Measurements from ENCODE around the gene CWC27. TPM values are rescaled to one million over a fixed set of nuclear protein-coding genes. Genes with fewer than 3 reads are reported as not detected.

The CWC27 gene
- total and polyA plus RNA-seq, 2 experiments from 2014 or later, result 16.3 to 51.6 TPM

- H3K36me3 ChIP-seq, result no peaks in the 10 kb centered on the region
- H3K27ac ChIP-seq, result peak overlapping the region; percentile 49
- peaks cover 6% of the 10 kb centered on the region for H3K4me1 ChIP-seq (ENCODE audit: low read depth)
- DNase-seq (ENCODE audit: low read depth in 1 of 2, low spot score in 1 of 2), result no peak
- no peak overlapping the region for H3K4me3 ChIP-seq
- no peaks in the 10 kb centered on the region for H3K27me3 ChIP-seq
- no peak for TF ChIP-seq CTCF (IDR thresholded peaks at IDR 0.05; ENCODE audit: low read depth, low read length)
- no peaks in the 10 kb centered on the region for H3K9me3 ChIP-seq (ENCODE audit: low read depth)
Measured at GRCh38 chr5:65034813-65035209, 266.1 kb downstream of the CWC27 start.

GRCh38 chr5:65035211-65036206 lies 266.8 kb downstream of the CWC27 start:
- Histone ChIP-seq H3K9me3 (ENCODE audit: low read depth) (no peaks in the 10 kb centered on the region), H3K27me3 (no peaks in the 10 kb centered on the region), H3K27ac (peak overlapping the region; percentile 49), H3K4me3 (peak overlapping the region; percentile 34), H3K4me1 (ENCODE audit: low read depth) (no peaks in the 10 kb centered on the region), H3K36me3 (no peaks in the 10 kb centered on the region)
- DNase-seq (ENCODE audit: low read depth in 1 of 2, low spot score in 1 of 2), result peak; percentile 94
- no peak for TF ChIP-seq CTCF (IDR thresholded peaks at IDR 0.05; ENCODE audit: low read depth, low read length)

DNA sequence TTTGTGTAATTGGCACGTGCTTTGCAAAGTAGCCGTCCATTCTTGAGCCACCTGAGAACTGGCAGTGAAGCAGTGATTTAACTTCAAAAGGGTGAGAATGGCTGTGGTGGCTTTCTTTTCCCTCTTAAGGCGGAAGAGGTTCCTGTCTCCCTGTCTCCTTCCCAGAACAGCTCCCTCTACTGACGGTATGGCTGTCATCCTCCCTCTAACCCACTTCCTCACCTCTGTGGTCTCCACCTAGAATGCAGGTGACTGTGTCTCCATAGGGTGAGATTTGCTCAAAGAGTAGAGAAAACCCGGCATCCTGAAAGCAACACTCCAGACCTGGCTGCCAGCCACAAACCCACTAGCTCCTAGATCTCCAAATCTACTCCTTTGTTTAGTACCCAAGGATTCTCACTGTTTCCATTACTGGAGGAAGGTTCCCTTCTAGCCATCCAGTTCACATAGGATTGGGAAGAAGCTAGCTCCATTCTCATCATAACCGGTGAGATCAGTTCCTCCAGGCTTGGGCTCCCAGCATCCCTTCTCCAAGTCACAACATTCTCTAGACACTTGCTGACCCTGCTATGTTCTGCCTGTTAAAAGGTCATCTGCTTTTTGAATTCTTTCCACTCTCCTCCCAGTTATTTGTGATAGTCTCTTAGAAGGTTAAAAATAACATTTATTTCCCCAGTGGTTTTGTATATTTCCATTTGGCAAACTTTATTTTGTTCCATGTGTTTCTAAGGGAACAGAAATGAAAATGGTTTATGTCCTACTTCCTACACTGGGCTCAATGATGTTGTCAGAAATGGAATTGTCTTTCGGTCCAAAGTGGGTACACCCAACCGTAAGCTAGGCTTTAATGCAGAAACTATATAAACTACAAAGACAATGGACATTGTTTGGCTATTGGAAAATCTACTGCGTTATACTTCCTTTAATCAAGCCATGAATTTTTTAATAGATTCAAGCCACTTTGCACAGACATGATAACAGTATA lies 269.4 kb downstream of the CWC27 start:
- no peaks in the 10 kb centered on the region for H3K36me3 ChIP-seq
- H3K4me1 ChIP-seq (ENCODE audit: low read depth), result no peaks in the 10 kb centered on the region
- TF ChIP-seq CTCF (IDR thresholded peaks at IDR 0.05; ENCODE audit: low read depth, low read length), result no peak
- H3K4me3 ChIP-seq, result no peak overlapping the region
- H3K9me3 ChIP-seq (ENCODE audit: low read depth), result no peaks in the 10 kb centered on the region
- H3K27me3 ChIP-seq, result no peaks in the 10 kb centered on the region
- no peak overlapping the region for H3K27ac ChIP-seq
- DNase-seq (ENCODE audit: low read depth in 1 of 2, low spot score in 1 of 2), result no peak

DNA sequence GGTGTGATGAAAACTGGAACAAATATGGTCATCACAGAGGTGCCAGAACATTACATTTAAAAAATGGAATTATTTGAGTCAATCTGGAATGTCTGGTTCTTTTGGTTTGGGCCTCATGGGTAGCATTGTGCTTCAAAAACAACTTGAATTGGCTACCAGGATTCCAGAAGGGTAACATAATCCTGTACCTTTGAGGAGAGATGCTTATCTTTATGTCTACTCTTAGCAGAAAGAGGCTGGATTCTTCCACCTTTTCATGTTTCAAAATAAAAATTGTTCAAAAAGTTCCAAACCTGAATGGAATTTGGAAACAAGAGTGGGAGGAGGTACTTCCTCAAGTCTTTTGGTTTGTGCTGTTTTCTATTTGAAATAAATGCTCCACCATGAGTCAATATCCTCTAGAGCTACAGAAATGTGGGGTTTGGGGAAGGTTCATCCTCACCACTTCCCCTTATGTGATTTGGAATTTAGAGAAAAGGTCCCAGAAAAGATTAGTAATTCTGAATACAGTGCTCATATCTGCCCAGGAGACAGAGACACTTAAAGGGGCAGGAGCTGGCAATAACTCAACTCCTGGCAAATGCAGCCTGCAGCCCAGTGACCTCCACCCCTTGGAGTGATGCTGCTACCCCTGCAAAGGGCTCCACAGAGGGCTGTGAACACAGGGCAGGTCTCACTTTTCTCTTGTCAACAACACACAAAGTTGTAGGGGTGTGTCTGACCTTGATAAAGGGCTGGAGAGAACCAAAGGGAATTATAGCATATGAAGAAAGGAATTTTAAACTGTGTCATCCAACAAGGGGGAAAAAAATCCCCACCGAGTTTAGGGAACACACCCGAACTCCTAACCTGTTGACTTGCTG lies 272.8 kb downstream of the CWC27 start:
- Histone ChIP-seq H3K4me1 (ENCODE audit: low read depth) (no peaks in the 10 kb centered on the region), H3K9me3 (ENCODE audit: low read depth) (no peaks in the 10 kb centered on the region), H3K36me3 (no peaks in the 10 kb centered on the region), H3K4me3 (no peak overlapping the region), H3K27me3 (no peaks in the 10 kb centered on the region), H3K27ac (no peak overlapping the region)
- DNase-seq (ENCODE audit: low read depth in 1 of 2, low spot score in 1 of 2), result peak in 1 of 2 donors; percentile 44
- no peak for TF ChIP-seq CTCF (IDR thresholded peaks at IDR 0.05; ENCODE audit: low read depth, low read length)

Data from cardiac muscle cell (in vitro differentiated cells and primary cell).